SK-N-SH treated with all-trans-retinoic acid at 6 μM for 48 hours (cell line): ENCODE data around the gene EEF1G.

Experiments used
- ATAC-seq: fragments of 200-7000 bp; cut with Tn5 transposase; 3 replicates; pipeline ENCODE4 v1.9.1; 2020; ENCODE audit warnings: mild to moderate bottlenecking, moderate library complexity
- ARNTL ChIP-seq: fragments of 450-650 bp; formaldehyde crosslinking; IDR thresholded peaks from 2 replicates; pipeline ENCODE4 v1.5.0; 2020; ENCODE audit warnings: low read depth, mild to moderate bottlenecking, moderate library complexity, borderline replicate concordance
- BACH2 ChIP-seq: fragments of 250-450 bp; sonication (Bioruptor Pico); IDR thresholded peaks from 2 replicates; pipeline ENCODE4 v1.9.0; 2021; ENCODE audit warnings: mild to moderate bottlenecking, borderline replicate concordance
- CSRNP3 ChIP-seq: fragments of 250-450 bp; sonication (Bioruptor Pico); IDR thresholded peaks from 2 replicates; pipeline ENCODE4 v1.5.1; 2021; ENCODE audit warnings: mild to moderate bottlenecking, moderate library complexity
- ISL1 ChIP-seq: fragments of 250-450 bp; sonication (Bioruptor Pico); IDR thresholded peaks from 2 replicates; pipeline ENCODE4 v2.1.2; 2022; ENCODE audit warnings: mild to moderate bottlenecking, moderate library complexity
- OSR1 ChIP-seq: fragments of 250-450 bp; sonication (Bioruptor Pico); IDR thresholded peaks from 2 replicates; pipeline ENCODE4 v1.8.0; 2022; ENCODE audit warnings: moderate library complexity, mild to moderate bottlenecking, inconsistent platforms
- PPARA ChIP-seq: fragments of 250-450 bp; sonication (Bioruptor Pico); IDR thresholded peaks from 2 replicates; pipeline ENCODE4 v1.5.0; 2020; ENCODE audit warnings: mild to moderate bottlenecking, borderline replicate concordance
- RARB ChIP-seq: fragments of 250-450 bp; sonication (Bioruptor Pico); IDR thresholded peaks from 2 replicates; pipeline ENCODE4 v1.8.0; 2021; ENCODE audit warnings: mild to moderate bottlenecking, moderate library complexity
- TCF4 ChIP-seq: fragments of 250-450 bp; sonication (Bioruptor Pico); IDR thresholded peaks from 2 replicates; pipeline ENCODE4 v1.8.0; 2021; ENCODE audit warnings: mild to moderate bottlenecking, moderate library complexity, borderline replicate concordance
- TOX ChIP-seq: fragments of 250-450 bp; sonication (Bioruptor Pico); IDR thresholded peaks from 2 replicates; pipeline ENCODE4 v1.8.0; 2021; ENCODE audit warnings: mild to moderate bottlenecking, moderate library complexity, borderline replicate concordance
- ZFP30 ChIP-seq: fragments of 450-650 bp; formaldehyde crosslinking; IDR thresholded peaks from 2 replicates; pipeline ENCODE4 v1.5.0; 2022; ENCODE audit warnings: mild to moderate bottlenecking, moderate library complexity
- ZNF565 ChIP-seq: fragments of 450-650 bp; formaldehyde crosslinking; conservative IDR thresholded peaks from 2 replicates; pipeline ENCODE4 v1.5.0; 2020; ENCODE audit warnings: low read depth, mild to moderate bottlenecking, moderate library complexity
- ZNF70 ChIP-seq: fragments of 450-650 bp; formaldehyde crosslinking; IDR thresholded peaks from 2 replicates; pipeline ENCODE4 v1.5.0; 2020; ENCODE audit warnings: mild to moderate bottlenecking, moderate library complexity
- ZNF8 ChIP-seq: fragments of 450-650 bp; formaldehyde crosslinking; IDR thresholded peaks from 2 replicates; pipeline ENCODE4 v1.5.0; 2020; ENCODE audit warnings: mild to moderate bottlenecking, moderate library complexity
- TF ChIP-seq, protein P1 (sequence below): fragments of 250-450 bp; sonication (Bioruptor Pico); IDR thresholded peaks from 2 replicates; pipeline ENCODE4 v1.5.0; 2020; ENCODE audit warnings: mild to moderate bottlenecking, moderate library complexity
- TF ChIP-seq, protein P2 (sequence below): fragments of 250-450 bp; sonication (Bioruptor Pico); IDR thresholded peaks from 2 replicates; pipeline ENCODE4 v1.8.0; 2021; ENCODE audit warnings: low read depth, mild to moderate bottlenecking, moderate library complexity, borderline replicate concordance
- TF ChIP-seq, protein P3 (sequence below): fragments of 250-450 bp; sonication (Bioruptor Pico); IDR thresholded peaks from 2 replicates; pipeline ENCODE4 v1.8.0; 2020; ENCODE audit warnings: mild to moderate bottlenecking, moderate library complexity, borderline replicate concordance
- TF ChIP-seq, protein P4 (sequence below): fragments of 250-450 bp; sonication (Bioruptor Pico); IDR thresholded peaks from 2 replicates; pipeline ENCODE4 v1.5.1; 2020; ENCODE audit warnings: low read depth, mild to moderate bottlenecking, moderate library complexity

The EEF1G gene

DNA sequence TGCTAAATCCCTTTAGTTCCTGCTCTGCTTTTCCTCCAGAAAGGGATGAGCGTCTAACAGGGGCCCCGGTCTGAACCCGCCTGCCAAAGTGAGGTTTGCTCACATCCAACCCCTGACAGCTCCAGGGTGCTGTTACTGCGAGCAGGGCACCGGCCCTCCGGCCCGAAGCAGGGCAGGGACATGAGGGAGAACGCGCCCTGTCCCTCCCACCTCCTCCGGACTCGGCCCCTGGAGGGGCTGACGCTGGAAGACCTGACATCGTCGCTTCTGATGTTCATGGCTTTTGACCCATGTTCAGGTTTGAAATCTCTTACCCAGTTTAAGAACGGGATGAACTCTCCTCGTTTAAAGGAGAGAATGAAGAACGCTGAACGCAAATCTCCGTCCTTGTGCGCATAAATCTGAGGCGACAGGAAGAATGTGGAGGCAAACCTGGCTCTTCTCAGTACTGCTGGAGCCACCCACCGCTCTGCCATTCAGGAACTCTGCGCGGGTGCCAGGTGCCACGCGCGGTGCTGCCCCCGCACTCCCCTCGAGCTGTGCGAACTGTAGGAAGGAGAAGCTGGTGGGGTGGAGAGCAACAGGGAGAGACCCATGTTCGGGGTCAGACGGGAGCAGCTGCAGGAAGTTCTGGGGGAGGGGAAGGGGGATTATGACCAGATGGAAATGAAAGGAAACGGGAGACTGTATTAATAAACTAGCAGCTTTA lies 826 bp upstream of the EEF1G start:
- peak; percentile 37 for ATAC-seq
- TF ChIP-seq RARB: no peak
- TF ChIP-seq, protein P1, sequence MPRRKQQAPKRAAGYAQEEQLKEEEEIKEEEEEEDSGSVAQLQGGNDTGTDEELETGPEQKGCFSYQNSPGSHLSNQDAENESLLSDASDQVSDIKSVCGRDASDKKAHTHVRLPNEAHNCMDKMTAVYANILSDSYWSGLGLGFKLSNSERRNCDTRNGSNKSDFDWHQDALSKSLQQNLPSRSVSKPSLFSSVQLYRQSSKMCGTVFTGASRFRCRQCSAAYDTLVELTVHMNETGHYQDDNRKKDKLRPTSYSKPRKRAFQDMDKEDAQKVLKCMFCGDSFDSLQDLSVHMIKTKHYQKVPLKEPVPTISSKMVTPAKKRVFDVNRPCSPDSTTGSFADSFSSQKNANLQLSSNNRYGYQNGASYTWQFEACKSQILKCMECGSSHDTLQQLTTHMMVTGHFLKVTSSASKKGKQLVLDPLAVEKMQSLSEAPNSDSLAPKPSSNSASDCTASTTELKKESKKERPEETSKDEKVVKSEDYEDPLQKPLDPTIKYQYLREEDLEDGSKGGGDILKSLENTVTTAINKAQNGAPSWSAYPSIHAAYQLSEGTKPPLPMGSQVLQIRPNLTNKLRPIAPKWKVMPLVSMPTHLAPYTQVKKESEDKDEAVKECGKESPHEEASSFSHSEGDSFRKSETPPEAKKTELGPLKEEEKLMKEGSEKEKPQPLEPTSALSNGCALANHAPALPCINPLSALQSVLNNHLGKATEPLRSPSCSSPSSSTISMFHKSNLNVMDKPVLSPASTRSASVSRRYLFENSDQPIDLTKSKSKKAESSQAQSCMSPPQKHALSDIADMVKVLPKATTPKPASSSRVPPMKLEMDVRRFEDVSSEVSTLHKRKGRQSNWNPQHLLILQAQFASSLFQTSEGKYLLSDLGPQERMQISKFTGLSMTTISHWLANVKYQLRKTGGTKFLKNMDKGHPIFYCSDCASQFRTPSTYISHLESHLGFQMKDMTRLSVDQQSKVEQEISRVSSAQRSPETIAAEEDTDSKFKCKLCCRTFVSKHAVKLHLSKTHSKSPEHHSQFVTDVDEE: no peak
- TF ChIP-seq, protein P2, sequence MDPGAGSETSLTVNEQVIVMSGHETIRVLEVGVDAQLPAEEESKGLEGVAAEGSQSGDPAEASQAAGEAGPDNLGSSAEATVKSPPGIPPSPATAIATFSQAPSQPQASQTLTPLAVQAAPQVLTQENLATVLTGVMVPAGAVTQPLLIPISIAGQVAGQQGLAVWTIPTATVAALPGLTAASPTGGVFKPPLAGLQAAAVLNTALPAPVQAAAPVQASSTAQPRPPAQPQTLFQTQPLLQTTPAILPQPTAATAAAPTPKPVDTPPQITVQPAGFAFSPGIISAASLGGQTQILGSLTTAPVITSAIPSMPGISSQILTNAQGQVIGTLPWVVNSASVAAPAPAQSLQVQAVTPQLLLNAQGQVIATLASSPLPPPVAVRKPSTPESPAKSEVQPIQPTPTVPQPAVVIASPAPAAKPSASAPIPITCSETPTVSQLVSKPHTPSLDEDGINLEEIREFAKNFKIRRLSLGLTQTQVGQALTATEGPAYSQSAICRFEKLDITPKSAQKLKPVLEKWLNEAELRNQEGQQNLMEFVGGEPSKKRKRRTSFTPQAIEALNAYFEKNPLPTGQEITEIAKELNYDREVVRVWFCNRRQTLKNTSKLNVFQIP: no peak
- no peak for TF ChIP-seq PPARA (CRISPR knock-in tag)
- TF ChIP-seq, protein P3, sequence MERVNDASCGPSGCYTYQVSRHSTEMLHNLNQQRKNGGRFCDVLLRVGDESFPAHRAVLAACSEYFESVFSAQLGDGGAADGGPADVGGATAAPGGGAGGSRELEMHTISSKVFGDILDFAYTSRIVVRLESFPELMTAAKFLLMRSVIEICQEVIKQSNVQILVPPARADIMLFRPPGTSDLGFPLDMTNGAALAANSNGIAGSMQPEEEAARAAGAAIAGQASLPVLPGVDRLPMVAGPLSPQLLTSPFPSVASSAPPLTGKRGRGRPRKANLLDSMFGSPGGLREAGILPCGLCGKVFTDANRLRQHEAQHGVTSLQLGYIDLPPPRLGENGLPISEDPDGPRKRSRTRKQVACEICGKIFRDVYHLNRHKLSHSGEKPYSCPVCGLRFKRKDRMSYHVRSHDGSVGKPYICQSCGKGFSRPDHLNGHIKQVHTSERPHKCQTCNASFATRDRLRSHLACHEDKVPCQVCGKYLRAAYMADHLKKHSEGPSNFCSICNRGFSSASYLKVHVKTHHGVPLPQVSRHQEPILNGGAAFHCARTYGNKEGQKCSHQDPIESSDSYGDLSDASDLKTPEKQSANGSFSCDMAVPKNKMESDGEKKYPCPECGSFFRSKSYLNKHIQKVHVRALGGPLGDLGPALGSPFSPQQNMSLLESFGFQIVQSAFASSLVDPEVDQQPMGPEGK (CRISPR knock-in tag): no peak
- TF ChIP-seq ZNF8 (CRISPR knock-in tag): no peak
- no peak for TF ChIP-seq TOX
- TF ChIP-seq CSRNP3 (CRISPR knock-in tag): no peak
- no peak for TF ChIP-seq ZNF565
- TF ChIP-seq BACH2: no peak
- no peak for TF ChIP-seq ZNF70 (CRISPR knock-in tag)
- no peak for TF ChIP-seq ZFP30 (CRISPR knock-in tag)
- TF ChIP-seq, protein P4, sequence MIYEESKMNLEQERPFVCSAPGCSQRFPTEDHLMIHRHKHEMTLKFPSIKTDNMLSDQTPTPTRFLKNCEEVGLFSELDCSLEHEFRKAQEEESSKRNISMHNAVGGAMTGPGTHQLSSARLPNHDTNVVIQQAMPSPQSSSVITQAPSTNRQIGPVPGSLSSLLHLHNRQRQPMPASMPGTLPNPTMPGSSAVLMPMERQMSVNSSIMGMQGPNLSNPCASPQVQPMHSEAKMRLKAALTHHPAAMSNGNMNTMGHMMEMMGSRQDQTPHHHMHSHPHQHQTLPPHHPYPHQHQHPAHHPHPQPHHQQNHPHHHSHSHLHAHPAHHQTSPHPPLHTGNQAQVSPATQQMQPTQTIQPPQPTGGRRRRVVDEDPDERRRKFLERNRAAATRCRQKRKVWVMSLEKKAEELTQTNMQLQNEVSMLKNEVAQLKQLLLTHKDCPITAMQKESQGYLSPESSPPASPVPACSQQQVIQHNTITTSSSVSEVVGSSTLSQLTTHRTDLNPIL (CRISPR knock-in tag): no peak

DNA sequence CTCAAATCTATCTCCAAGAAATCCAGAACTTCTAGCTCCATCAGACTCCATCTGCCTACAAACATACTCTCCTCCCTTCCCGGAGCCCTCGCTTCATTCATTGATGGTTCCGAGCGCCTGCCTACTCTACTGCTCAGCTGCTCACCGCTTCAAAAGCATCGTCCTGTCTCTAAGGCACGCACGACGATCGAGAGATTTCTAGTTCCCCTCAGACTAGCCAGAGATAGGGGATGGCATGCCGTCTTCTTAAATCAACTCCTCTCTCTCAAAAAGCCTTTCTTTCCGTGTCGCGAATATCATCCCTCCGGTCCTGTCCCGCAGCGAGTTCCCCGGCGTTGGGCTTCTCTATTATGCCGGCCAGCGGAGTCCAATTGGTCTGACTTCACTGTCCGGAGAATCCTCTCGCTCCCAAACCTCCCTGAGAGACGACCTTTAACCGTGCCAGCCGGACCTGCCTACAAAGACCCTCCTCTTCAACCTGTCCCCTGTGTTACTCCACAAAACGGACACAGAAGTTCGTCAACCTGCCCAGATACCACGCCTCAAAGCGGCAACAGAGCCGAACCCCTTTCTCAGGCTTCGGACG lies 592 bp downstream of the EEF1G start:
- ATAC-seq: peak; percentile 46
- TF ChIP-seq CSRNP3 (CRISPR knock-in tag): no peak
- no peak for TF ChIP-seq ZNF8 (CRISPR knock-in tag)
- TF ChIP-seq PPARA (CRISPR knock-in tag): no peak
- TF ChIP-seq, protein P3 (CRISPR knock-in tag): no peak
- no peak for TF ChIP-seq OSR1 (CRISPR knock-in tag)
- TF ChIP-seq, protein P2: no peak
- no peak for TF ChIP-seq ZNF565
- no peak for TF ChIP-seq ARNTL (CRISPR knock-in tag)
- no peak for TF ChIP-seq TCF4 (CRISPR knock-in tag)
- no peak for TF ChIP-seq ISL1 (CRISPR knock-in tag)
- TF ChIP-seq ZNF70 (CRISPR knock-in tag): no peak
- TF ChIP-seq, protein P1: no peak
